Neural cell (in vitro differentiated cells): ENCODE data around the gene MCM9. TPM values are rescaled to one million over a fixed set of nuclear protein-coding genes. Genes with fewer than 3 reads are reported as not detected.

ENCODE experiments used
- H2AFZ ChIP-seq: fragments of 200-600, 300-800 bp; sonication (generic), shearing (Covaris generic); 2 replicates; pipeline ENCODE4 v1.6.0; 2014; ENCODE audit warnings: low read depth, mild to moderate bottlenecking, antibody characterized with exemption, low read length, moderate library complexity
- H3F3A ChIP-seq: fragments of 200-600 bp; shearing (Covaris generic); 2 replicates; pipeline ENCODE4 v1.6.1; 2016; ENCODE audit warnings: mild to moderate bottlenecking, moderate library complexity, mixed read lengths, antibody characterized with exemption, low read length; ENCODE audit not compliant: insufficient read depth, poor library complexity, severe bottlenecking
- H3K27ac ChIP-seq: fragments of 200-600, 300-800 bp; sonication (generic), shearing (Covaris generic); 2 replicates; pipeline ENCODE4 v1.5.1; 2014; ENCODE audit warnings: mild to moderate bottlenecking, low read length, moderate library complexity
- H3K27me3 ChIP-seq: fragments of 300-800, 200-600 bp; sonication (generic), shearing (Covaris generic); 2 replicates; pipeline ENCODE4 v1.6.0; 2014; ENCODE audit warnings: mild to moderate bottlenecking, low read depth, low read length, moderate library complexity; ENCODE audit not compliant: insufficient read depth
- H3K36me3 ChIP-seq: fragments of 300-800, 200-600 bp; sonication (generic), shearing (Covaris generic); 2 replicates; pipeline ENCODE4 v1.5.1; 2014; ENCODE audit warnings: mild to moderate bottlenecking, antibody characterized with exemption, low read length, moderate library complexity; ENCODE audit not compliant: insufficient read depth
- H3K4me2 ChIP-seq: fragments of 300-800, 200-600 bp; sonication (generic), shearing (Covaris generic); 2 replicates; pipeline ENCODE4 v1.6.0; 2014; ENCODE audit warnings: mild to moderate bottlenecking, low read length
- H3K4me3 ChIP-seq: fragments of 300-800, 200-600 bp; sonication (generic), shearing (Covaris generic); 2 replicates; pipeline ENCODE4 v1.5.1; 2014; ENCODE audit warnings: mild to moderate bottlenecking, low read length, moderate library complexity
- H3K79me2 ChIP-seq: fragments of 200-600 bp; shearing (Covaris generic); replicated peaks from 2 replicates; pipeline ENCODE4 v1.6.0; 2014; ENCODE audit warnings: mild to moderate bottlenecking, low read length, moderate library complexity; ENCODE audit not compliant: insufficient read depth
- H3K9ac ChIP-seq: fragments of 300-800, 200-600 bp; sonication (generic), shearing (Covaris generic); 2 replicates; pipeline ENCODE4 v1.6.1; 2016; ENCODE audit warnings: mild to moderate bottlenecking, low read length, mixed read lengths
- H3K9me2 ChIP-seq: fragments of 200-600 bp; shearing (Covaris generic); 2 replicates; pipeline ENCODE4 v1.6.1; 2016; ENCODE audit warnings: mild to moderate bottlenecking, low read length, mixed read lengths; ENCODE audit not compliant: insufficient read depth
- H3K9me3 ChIP-seq: fragments of 200-600, 300-800 bp; sonication (generic), shearing (Covaris generic); 2 replicates; pipeline ENCODE4 v1.6.1; 2016; ENCODE audit warnings: mild to moderate bottlenecking, mixed run types, low read length, moderate library complexity, mixed read lengths
- H4K20me1 ChIP-seq: fragments of 200-600 bp; shearing (Covaris generic); 2 replicates; pipeline ENCODE4 v1.6.1; 2016; ENCODE audit warnings: mild to moderate bottlenecking, mixed run types; ENCODE audit not compliant: insufficient read depth
- CTCF ChIP-seq: fragments of 450-650 bp; IDR thresholded peaks from 2 replicates; pipeline ENCODE4 v1.5.1; 2014; ENCODE audit warnings: antibody characterized with exemption, mild to moderate bottlenecking, moderate library complexity; ENCODE audit not compliant: poor library complexity, severe bottlenecking
- EP300 ChIP-seq: fragments of 450-650 bp; conservative IDR thresholded peaks from 2 replicates; pipeline ENCODE4 v1.6.1; 2014; ENCODE audit warnings: antibody characterized with exemption, mild to moderate bottlenecking, moderate library complexity; ENCODE audit not compliant: poor library complexity, severe bottlenecking
- EZH2 ChIP-seq: fragments of 200-600, 300-800 bp; shearing (Covaris generic), sonication (generic); IDR thresholded peaks from 2 replicates; pipeline ENCODE4 v1.6.1; 2014; ENCODE audit warnings: antibody characterized with exemption, low read length, borderline replicate concordance, mild to moderate bottlenecking; ENCODE audit not compliant: insufficient read depth, poor library complexity, severe bottlenecking
- MXI1 ChIP-seq: fragments of 450-650 bp; conservative IDR thresholded peaks from 2 replicates; pipeline ENCODE4 v1.6.1; 2014; ENCODE audit warnings: antibody characterized with exemption, mild to moderate bottlenecking; ENCODE audit not compliant: poor library complexity, severe bottlenecking
- POLR2AphosphoS5 ChIP-seq: IDR thresholded peaks from 2 replicates; pipeline ENCODE4 v1.6.1; 2012
- RAD21 ChIP-seq: fragments of 450-650 bp; conservative IDR thresholded peaks from 2 replicates; pipeline ENCODE4 v1.6.1; 2014; ENCODE audit warnings: antibody characterized with exemption, mild to moderate bottlenecking, moderate library complexity
- REST ChIP-seq: IDR thresholded peaks from 2 replicates; pipeline ENCODE4 v1.6.1; 2012; ENCODE audit warnings: borderline replicate concordance
- SMC3 ChIP-seq: fragments of 450-650 bp; conservative IDR thresholded peaks from 2 replicates; pipeline ENCODE4 v1.6.1; 2014; ENCODE audit warnings: antibody characterized with exemption, mild to moderate bottlenecking, moderate library complexity; ENCODE audit not compliant: poor library complexity
- TAF1 ChIP-seq: IDR thresholded peaks from 2 replicates; pipeline ENCODE4 v1.6.1; 2012; ENCODE audit warnings: low read depth
- polyA plus RNA-seq: library from polyadenylated mRNA; depleted of rRNA; stranded (reverse); fragments of >200 nt; gene quantifications from 2 replicates; pipeline ENCODE4 v1.2.3, GENCODE V29; 2014

The MCM9 gene
- polyA plus RNA-seq, 1 donor from 2014 or later: 7.8 TPM

GRCh38 chr6:118771253-118771652, 163.7 kb downstream of the MCM9 start:
- Histone ChIP-seq H3K9me3 (no peaks in the 10 kb centered on the region), H3K4me3 (no peak overlapping the region), H3K36me3 (no peaks in the 10 kb centered on the region), H3K9ac (no peak overlapping the region), H3K27me3 (no peaks in the 10 kb centered on the region), H3K9me2 (no peaks in the 10 kb centered on the region), H2AFZ (no peak overlapping the region), H3K27ac (no peak overlapping the region), H3K79me2 (no peaks in the 10 kb centered on the region), H3K4me2 (no peak overlapping the region), H3F3A (no peaks in the 10 kb centered on the region), H4K20me1 (no peaks in the 10 kb centered on the region)
- TF ChIP-seq EZH2 (no peak), REST (no peak), TAF1 (no peak), POLR2AphosphoS5 (no peak), CTCF (no peak), RAD21 (no peak), MXI1 (no peak), EP300 (no peak), SMC3 (no peak)

GRCh38 chr6:118770835-118771234, 164.1 kb downstream of the MCM9 start:
- no peak overlapping the region for H3K9ac ChIP-seq
- H3K9me2 ChIP-seq: no peaks in the 10 kb centered on the region
- no peak overlapping the region for H3K4me3 ChIP-seq
- H3K36me3 ChIP-seq: no peaks in the 10 kb centered on the region
- no peak overlapping the region for H3K27ac ChIP-seq
- TF ChIP-seq SMC3: no peak
- TF ChIP-seq RAD21: no peak
- no peak for TF ChIP-seq EZH2
- TF ChIP-seq TAF1: no peak
- no peak for TF ChIP-seq EP300
- no peak for TF ChIP-seq MXI1
- no peak for TF ChIP-seq POLR2AphosphoS5
- TF ChIP-seq CTCF: no peak
- TF ChIP-seq REST: no peak
- no peaks in the 10 kb centered on the region for H3K79me2 ChIP-seq
- H4K20me1 ChIP-seq: no peaks in the 10 kb centered on the region
- no peaks in the 10 kb centered on the region for H3F3A ChIP-seq
- no peak overlapping the region for H2AFZ ChIP-seq
- H3K9me3 ChIP-seq: no peaks in the 10 kb centered on the region
- H3K27me3 ChIP-seq: no peaks in the 10 kb centered on the region
- no peak overlapping the region for H3K4me2 ChIP-seq
